Stimulated activated CD4-positive, alpha-beta T cell treated with anti-CD3 and anti-CD28 coated beads, Interleukin-12 subunit alpha, Interleukin-12 subunit beta, amount 100 ng/mL, for 48 hours (primary cell): ENCODE data around the gene SLC3A2.

Source experiments
- DNase-seq, 3 donors: peaks; one replicate each; pipeline ENCODE4 v3.0.0-alpha.2; 2020; ENCODE audit warnings: low read depth in 2 of 3, low spot score in 1 of 3

Gene SLC3A2

GRCh38 chr11:62909107-62909894, 28.6 kb downstream of the SLC3A2 start:
- DNase-seq = no peak

GRCh38 chr11:62910141-62910882, 29.6 kb downstream of the SLC3A2 start:
- no peak for DNase-seq

DNA sequence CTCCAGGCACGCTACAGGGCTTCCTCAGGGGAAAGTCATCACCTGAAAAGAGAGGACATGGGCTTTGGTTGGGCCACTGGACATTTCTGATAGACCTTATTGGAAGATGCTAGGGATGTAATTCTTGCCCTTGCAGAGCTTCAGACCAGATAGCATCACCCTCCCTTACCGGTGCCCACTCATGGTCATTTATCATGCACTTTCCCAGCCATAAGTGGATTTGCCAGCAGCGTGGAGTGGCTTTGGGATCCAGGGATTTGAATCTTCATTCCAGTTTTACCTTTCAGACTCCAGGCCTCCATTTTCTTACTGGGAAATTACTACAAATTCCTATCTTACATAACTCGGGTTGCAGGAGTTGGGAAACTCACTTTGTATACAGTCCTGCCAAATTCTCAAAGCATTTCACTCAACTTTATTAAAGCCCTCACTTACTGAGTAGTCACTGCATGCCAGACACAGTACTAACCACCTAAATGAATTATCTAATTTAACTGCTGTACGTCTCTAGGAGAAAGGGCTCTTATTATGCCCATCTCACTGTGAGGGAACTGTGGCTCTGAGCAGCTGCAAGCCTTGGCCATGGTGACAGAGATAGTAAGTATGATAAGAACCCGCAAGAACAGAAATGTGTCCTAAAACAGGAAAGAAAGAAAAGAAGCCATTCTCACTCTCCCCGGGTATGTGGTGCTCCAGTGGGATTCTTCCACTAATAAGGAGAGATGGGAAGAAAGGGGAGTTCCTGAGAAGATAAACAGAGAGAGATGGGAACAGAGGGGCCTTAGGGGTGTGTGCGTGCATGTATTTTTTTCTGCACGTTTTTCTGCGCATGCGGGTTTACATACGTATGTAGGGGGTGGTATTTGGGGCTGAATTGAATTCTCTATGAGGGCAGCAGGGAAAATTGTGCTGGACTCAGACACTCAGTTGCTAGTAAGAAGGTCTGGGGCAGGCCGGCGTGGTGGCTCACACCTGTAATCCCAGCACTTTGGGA, 30.7 kb downstream of the SLC3A2 start:
- no peak for DNase-seq

DNA sequence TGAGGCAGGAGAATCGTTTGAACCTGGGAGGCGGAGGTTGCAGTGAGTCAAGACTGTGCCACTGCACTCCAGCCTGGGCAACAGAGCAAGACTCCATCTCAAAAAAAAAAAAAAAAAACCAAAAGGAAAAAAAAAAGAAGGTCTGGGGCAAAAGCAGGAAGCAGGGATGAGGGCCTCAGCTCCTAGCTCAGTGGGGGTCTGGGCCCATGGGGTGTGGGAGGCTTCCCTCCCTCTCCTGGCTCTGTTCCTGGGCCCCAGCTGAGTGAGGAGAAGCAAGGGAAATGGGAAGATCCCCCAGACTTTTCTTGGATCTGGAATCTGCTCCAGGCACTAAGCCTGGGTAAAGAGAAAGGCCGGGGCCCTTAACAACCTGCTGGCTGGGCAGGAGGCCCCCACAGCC, 31.6 kb downstream of the SLC3A2 start:
- no peak for DNase-seq

DNA sequence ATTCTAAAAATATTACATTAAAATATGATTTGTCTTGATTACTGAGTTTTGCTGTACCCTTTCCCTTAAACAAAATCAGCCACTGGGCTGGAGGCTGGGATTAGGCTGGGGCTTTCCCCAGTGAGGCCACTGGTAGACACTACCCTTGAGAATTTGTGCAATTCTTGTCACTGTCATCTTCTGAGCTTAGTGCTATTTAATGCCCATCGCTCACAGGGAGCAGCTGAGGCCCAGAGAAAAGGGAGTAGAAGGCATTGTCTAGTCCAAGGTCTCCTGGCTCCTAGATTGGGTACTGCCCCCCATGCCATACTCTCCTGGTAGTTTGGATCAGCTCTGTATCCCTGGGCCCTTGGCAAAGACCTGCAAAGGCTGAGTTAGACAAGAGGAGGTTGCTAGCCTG, 33.7 kb downstream of the SLC3A2 start:
- DNase-seq = no peak

DNA sequence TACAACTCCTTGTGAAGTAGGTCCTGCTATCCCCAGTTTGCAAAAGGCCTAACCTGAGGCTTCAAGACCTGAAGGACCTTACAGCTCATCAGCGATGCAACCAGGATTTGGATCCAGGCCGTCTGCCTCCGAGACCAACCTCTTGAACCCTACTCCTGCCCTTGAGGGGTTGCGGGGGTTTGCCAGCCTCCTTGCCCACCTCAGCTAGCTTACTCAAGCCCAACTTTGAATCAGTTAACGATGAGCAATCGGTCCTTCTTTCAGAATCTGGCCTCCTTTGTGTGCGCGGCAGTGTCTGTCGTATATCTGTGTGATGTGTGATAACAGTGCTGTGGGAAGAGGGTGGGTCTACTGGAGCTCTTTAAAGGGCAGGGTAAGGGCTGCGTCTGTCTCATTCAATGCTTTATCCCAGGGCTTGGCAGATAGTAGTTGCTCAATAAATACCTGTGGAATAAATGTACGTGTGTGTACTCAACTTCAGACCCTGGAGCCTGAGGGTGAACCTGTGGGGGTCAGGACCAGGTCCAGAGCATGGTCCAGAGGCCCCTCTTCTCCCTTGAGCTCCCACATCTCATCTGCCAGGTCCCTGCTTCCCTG, 37.3 kb downstream of the SLC3A2 start:
- no peak for DNase-seq

GRCh38 chr11:62918531-62918930, 37.8 kb downstream of the SLC3A2 start:
- DNase-seq = no peak

DNA sequence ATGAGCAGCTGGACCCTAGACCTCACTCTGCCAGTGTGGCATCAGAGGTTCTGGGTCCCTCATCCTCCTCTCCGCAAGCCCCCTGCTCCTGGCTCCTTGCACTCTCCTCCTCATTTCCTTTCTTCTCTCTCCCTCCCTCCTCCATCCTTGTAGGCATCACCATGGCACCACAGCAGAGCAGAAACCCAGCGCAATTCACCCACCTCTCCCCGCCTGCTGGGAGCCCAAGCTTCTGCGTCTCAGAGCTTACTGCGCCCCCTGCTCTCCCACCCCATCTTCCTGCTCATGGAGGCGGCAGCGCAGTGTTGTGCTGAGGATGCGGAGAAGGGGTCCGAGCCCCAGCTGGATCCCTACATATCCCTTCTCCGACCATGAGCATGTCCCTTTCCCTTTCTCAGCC, 38.8 kb downstream of the SLC3A2 start:
- no peak for DNase-seq

DNA sequence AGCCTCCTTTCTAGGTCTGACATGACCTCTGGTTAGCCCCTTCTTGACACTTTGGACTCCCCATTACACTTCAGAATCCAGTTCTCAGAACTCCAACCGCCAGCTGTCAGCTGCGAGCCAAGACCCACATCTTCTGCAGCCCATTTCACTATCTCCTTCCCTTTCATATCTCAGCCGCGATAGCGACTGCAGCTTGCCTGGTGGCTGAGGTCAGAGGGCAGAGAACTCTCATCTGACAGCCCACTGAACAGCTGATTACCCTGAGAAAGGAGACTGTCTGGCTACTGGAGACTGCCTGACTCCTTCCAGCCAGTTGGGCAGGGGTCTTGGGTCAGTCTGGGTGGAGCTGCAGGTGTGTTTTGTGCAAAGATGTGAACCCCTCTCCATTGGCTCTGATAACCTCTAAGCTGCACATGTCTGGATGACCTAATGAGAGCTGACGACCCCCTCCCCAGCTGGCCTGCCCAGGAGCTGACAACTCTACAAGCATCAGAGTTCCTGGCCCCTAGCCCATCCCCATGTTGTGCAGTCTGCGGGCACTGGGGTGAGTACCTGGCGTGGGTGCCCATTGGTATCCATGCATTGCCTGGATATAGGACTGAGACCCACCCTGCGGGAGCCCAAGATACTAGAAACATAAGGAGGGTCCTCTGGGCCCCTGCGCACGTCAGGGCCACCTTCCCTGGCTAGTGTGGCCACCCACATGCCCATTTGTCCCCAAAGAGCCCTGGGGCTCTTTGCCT, 39.4 kb downstream of the SLC3A2 start:
- no peak for DNase-seq

DNA sequence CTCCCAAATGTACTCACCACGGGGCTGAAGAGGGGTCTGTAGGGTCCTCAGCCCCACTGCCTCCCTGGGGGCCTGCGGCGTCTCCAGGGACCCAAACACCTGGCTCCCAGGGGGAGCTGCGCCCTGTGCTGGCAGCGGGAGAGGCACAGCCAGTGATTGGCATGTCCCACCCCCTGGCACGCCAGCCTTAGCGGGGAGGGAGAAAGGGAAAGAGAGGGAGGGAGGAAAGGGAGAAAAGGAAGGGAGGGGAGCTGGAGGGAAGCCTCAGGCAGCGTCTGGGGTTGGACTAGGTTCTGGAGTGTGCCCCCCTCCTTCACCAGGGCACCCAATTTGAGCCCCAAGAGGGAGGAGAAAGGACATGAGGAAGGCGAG, 40.5 kb downstream of the SLC3A2 start, which contains the start of gene CHRM1:
CHRM1 (minus strand) TSS at position 163 of the 372 bp plus-strand sequence. CDS start 10,263 bp downstream, outside the sequence.
- DNase-seq = no peak

GRCh38 chr11:62921573-62922188, 41.0 kb downstream of the SLC3A2 start:
- DNase-seq = no peak

DNA sequence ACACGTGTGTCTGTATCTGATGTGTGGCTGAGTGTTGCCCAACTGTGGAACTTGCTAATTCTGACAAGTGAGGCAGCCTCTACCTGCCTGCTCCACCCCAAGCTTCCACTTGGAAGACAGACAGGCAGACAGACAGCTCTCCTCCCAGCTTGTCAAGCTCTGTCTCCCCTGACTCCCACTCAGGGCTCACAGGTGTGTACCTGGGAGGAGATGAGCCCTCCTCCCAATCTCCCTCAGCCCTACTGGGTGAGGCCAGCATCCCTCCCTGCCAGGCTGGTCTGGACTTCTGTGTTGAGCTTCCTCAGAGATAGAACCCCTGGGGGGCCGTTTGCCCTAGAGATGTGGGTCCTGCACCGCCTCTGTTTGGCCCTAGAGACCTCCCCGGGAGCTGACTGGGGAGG, 41.5 kb downstream of the SLC3A2 start:
- no peak for DNase-seq

- peak in 2 of 3 donors; percentile 32 to 58 for DNase-seq
These were observed 42.1 kb downstream of the SLC3A2 start for GRCh38 chr11:62922653-62923431.

DNA sequence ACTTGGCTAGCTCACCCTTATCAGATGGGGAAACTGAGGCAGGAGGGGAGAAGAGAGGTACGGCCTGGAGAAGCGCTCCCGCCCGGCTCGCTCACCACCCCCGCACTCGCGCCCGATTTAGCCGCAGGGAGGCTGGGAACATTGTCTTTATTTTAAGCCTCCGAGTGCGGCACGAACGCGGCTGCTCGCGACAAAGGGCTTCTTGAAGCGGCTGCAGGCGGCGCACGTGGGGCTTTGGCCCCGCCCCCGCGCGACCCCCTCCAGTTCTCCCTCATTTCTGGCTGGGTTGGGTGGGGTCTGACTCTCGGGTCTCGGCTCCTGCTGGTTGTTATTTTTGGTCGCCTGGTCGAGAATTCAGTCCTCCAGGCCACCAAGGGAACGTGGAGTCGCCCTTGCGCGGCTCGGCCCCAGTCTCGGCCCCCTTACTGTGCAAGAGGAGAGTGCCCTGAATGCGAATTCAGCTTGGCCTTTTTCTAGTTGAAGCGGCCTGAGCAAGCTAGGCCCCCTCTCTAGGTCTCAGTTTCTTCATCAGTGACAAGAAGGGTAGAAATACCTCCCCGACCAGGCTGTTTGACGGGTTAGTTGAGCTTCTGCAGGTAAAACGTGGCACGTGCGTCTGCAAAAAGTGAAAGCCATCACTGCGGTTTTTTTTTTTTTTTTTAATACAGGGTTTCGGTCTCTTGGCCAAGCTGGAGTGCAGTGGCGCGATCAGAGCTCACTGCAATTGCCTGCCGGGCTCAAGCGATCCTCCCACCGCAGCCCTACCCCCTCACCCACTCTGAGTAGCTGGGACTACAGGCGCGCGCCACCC, 43.1 kb downstream of the SLC3A2 start:
- DNase-seq = no peak

GRCh38 chr11:62925308-62925707, 44.6 kb downstream of the SLC3A2 start:
- no peak for DNase-seq

- no peak for DNase-seq
These were observed 45.3 kb downstream of the SLC3A2 start for GRCh38 chr11:62925745-62926679.
